Measurements from ENCODE around the gene GET3.

DNA sequence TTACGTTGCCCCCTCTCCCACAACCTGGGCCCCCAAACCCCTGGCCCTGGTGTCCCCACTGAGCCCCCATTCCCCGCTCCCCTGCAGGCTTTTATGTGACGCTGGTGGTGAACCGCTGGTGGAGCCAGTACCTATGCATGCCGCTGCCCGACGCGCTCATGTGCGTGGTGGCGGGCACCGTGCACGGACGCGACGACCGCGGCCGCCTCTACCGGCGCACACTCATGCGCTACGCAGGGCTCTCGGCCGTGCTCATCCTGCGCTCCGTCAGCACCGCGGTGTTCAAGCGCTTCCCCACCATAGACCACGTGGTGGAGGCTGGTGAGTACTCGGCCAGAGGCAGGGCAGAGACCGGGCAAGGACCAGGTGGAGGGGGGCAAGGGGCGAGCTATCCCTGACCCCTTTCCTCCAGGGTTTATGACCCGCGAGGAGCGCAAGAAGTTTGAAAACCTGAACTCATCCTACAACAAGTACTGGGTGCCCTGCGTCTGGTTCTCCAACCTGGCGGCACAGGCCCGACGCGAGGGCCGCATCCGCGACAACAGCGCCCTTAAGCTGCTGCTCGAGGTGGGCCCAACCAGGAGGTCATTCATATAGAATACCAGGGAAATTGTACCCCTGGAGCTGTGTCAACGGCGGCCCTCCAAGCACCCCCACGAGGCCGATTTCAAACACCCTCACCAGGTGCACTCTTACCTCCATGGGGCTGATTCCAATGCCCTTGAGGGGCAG, 17.3 kb downstream of the GET3 start:
- TF ChIP-seq, protein P1, sequence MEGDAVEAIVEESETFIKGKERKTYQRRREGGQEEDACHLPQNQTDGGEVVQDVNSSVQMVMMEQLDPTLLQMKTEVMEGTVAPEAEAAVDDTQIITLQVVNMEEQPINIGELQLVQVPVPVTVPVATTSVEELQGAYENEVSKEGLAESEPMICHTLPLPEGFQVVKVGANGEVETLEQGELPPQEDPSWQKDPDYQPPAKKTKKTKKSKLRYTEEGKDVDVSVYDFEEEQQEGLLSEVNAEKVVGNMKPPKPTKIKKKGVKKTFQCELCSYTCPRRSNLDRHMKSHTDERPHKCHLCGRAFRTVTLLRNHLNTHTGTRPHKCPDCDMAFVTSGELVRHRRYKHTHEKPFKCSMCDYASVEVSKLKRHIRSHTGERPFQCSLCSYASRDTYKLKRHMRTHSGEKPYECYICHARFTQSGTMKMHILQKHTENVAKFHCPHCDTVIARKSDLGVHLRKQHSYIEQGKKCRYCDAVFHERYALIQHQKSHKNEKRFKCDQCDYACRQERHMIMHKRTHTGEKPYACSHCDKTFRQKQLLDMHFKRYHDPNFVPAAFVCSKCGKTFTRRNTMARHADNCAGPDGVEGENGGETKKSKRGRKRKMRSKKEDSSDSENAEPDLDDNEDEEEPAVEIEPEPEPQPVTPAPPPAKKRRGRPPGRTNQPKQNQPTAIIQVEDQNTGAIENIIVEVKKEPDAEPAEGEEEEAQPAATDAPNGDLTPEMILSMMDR (IDR thresholded peaks at IDR 0.05), result no peak
- TF ChIP-seq ZNF416 (CRISPR knock-in tag; IDR thresholded peaks at IDR 0.05) (no peak), GTF2I (CRISPR knock-in tag; conservative IDR thresholded peaks at IDR 0.05) (no peak), SP1 (CRISPR knock-in tag; conservative IDR thresholded peaks at IDR 0.05) (no peak), ZNF138 (CRISPR knock-in tag; conservative IDR thresholded peaks at IDR 0.05) (no peak), FOXP1 (CRISPR knock-in tag; IDR thresholded peaks at IDR 0.05; ENCODE audit: borderline replicate concordance) (no peak), KAT7 (CRISPR knock-in tag; IDR thresholded peaks at IDR 0.05; ENCODE audit: borderline replicate concordance) (no peak), NFE2L1 (CRISPR knock-in tag; IDR thresholded peaks at IDR 0.05) (no peak)
- TF ChIP-seq, protein P2, sequence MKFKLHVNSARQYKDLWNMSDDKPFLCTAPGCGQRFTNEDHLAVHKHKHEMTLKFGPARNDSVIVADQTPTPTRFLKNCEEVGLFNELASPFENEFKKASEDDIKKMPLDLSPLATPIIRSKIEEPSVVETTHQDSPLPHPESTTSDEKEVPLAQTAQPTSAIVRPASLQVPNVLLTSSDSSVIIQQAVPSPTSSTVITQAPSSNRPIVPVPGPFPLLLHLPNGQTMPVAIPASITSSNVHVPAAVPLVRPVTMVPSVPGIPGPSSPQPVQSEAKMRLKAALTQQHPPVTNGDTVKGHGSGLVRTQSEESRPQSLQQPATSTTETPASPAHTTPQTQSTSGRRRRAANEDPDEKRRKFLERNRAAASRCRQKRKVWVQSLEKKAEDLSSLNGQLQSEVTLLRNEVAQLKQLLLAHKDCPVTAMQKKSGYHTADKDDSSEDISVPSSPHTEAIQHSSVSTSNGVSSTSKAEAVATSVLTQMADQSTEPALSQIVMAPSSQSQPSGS (CRISPR knock-in tag; IDR thresholded peaks at IDR 0.05; ENCODE audit: borderline replicate concordance, low read depth), result no peak
- TF ChIP-seq, protein P3, sequence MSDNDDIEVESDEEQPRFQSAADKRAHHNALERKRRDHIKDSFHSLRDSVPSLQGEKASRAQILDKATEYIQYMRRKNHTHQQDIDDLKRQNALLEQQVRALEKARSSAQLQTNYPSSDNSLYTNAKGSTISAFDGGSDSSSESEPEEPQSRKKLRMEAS (CRISPR knock-in tag; IDR thresholded peaks at IDR 0.05), result no peak
- TF ChIP-seq, protein P4, sequence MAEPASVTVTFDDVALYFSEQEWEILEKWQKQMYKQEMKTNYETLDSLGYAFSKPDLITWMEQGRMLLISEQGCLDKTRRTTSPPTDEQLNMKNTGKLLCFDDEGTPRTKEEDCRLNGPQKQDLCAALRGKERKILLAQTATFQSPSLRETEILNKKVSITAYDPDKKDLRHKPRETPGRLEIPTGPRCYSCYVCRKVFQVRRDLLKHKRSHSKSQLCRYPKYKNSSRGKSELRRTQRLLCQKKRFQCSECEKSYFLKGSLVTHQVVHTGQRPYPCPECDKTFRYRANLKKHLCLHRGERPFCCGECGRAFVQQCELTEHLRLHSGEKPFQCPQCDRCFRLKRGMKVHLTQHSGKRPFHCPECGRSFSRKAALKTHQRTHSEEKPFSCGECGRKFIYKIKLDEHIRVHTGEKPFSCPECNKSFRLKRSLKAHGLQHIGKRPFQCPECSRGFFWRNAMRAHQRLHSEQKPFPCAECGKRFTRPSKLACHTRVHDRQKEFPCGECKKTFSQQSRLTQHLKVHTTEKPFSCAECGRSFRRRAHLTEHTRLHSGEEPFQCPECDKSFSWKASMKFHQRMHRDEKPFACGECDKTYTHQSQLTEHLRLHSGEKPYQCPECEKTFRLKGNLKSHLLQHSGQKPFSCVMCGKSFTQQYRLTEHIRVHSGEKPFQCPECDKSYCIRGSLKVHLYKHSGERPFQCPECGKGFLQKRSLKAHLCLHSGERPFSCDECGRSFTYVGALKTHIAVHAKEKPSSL (CRISPR knock-in tag; conservative IDR thresholded peaks at IDR 0.05), result no peak
- TF ChIP-seq, protein P5, sequence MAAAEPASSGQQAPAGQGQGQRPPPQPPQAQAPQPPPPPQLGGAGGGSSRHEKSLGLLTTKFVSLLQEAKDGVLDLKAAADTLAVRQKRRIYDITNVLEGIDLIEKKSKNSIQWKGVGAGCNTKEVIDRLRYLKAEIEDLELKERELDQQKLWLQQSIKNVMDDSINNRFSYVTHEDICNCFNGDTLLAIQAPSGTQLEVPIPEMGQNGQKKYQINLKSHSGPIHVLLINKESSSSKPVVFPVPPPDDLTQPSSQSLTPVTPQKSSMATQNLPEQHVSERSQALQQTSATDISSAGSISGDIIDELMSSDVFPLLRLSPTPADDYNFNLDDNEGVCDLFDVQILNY (CRISPR knock-in tag; IDR thresholded peaks at IDR 0.05), result no peak
- TF ChIP-seq, protein P6, sequence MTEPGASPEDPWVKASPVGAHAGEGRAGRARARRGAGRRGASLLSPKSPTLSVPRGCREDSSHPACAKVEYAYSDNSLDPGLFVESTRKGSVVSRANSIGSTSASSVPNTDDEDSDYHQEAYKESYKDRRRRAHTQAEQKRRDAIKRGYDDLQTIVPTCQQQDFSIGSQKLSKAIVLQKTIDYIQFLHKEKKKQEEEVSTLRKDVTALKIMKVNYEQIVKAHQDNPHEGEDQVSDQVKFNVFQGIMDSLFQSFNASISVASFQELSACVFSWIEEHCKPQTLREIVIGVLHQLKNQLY (CRISPR knock-in tag; IDR thresholded peaks at IDR 0.05), result no peak
